ENCODE results near the gene COBL.
A peak's percentile ranks its signal among the peaks of the same experiment; 100 is the strongest.

Gene COBL

DNA sequence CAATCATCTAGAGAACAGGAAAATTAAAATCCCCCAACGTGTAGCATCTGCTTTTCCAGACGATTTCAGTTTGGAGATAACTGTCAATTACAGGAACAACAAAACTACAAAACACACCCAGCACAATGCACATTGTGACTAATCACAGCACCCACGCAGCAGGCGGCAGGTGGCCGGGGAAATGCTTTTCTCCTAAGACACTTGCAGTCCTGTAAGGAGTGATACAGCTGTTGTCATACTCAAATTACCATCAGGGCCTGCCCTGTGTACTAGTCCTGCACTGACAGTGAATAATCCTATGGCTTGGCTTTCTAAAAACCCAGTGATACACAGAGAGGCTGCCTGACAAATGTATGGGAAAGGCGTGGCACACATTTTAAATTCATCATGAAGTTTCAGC, 37.8 kb downstream of the COBL start:
- H3K36me3 ChIP-seq (replicated peaks in 1 of 2; ENCODE audit: control insufficient read depth in 2 of 2, insufficient read depth in 2 of 2, low read length in 2 of 2) = no peaks in the 10 kb centered on the region
- H3K18ac ChIP-seq (ENCODE audit: low read length) = no peak overlapping the region
- H3K14ac ChIP-seq (ENCODE audit: low read length) = no peak overlapping the region
- no peak overlapping the region for H2BK120ac ChIP-seq (ENCODE audit: low read depth, low read length)
- H3K23ac ChIP-seq (ENCODE audit: low read depth, low read length, poor library complexity) = no peak overlapping the region
- H2AK5ac ChIP-seq (ENCODE audit: low read depth, low read length) = no peak overlapping the region
- no CpG with 5 or more reads among the region's 6 CpGs for WGBS, 2 donors (ENCODE audit: extremely low coverage in 2 of 2, insufficient read length in 2 of 2, insufficient replicate concordance in 1 of 2)
- no peak overlapping the region for H3K9ac ChIP-seq (ENCODE audit: low read depth, low read length, poor library complexity)
- no peak overlapping the region for H3K4me2 ChIP-seq (ENCODE audit: insufficient read depth, low read length, poor library complexity, severe bottlenecking)
- no peak for DNase-seq (ENCODE audit: low spot score)
- no peak overlapping the region for H2BK12ac ChIP-seq (ENCODE audit: low read length)
- H3K27ac ChIP-seq (replicated peaks; ENCODE audit: low read length) = no peak overlapping the region
- H2AFZ ChIP-seq (ENCODE audit: low read length) = no peak overlapping the region
- no peaks in the 10 kb centered on the region for H3K27me3 ChIP-seq (ENCODE audit: control insufficient read depth in 3 of 3, insufficient read depth in 3 of 3, low read depth in 1 of 3, low read length in 3 of 3)
- H3K4me3 ChIP-seq (ENCODE audit: low read length in 2 of 2) = no peak overlapping the region
- no peaks in the 10 kb centered on the region for H3K79me1 ChIP-seq (ENCODE audit: low read depth, low read length)
- no peaks in the 10 kb centered on the region for H3K9me3 ChIP-seq (replicated peaks in 1 of 2; ENCODE audit: control insufficient read depth in 2 of 2, insufficient read depth in 1 of 2, low read depth in 1 of 2, low read length in 2 of 2)
- no peak overlapping the region for H4K91ac ChIP-seq (ENCODE audit: low read depth, low read length, poor library complexity)
- peaks cover 0 to 6% of the 10 kb centered on the region in 2 donors for H3K4me1 ChIP-seq (ENCODE audit: control insufficient read depth in 2 of 2, insufficient read depth in 1 of 2, low read depth in 1 of 2, low read length in 2 of 2)
- H2BK15ac ChIP-seq (ENCODE audit: low read length) = no peak overlapping the region
- no peak overlapping the region for H4K8ac ChIP-seq (ENCODE audit: low read depth, low read length)
- H2BK5ac ChIP-seq (ENCODE audit: low read length) = no peak overlapping the region
- H3K4ac ChIP-seq (ENCODE audit: low read length) = no peak overlapping the region

DNA sequence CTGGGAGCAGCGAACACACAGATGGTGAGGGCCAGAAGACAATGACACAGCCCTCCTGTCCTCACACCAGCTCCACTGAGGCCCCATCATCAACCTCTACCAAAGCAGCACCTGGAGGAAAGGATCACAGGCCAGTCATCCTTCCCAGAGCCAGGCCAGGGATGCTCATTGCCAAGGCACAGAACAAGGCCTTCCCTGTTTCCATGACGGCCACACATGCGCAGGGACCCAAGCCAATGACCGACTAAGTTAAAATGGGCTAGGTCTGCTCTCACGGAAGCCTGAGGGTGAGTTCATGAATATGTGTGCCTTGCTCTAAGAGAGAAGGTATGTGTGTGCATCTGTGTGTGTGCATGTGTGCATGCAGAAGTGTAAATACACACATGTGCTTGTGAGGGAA, 39.6 kb downstream of the COBL start:
- Histone ChIP-seq H3K9me3 (replicated peaks in 1 of 2; ENCODE audit: control insufficient read depth in 2 of 2, insufficient read depth in 1 of 2, low read depth in 1 of 2, low read length in 2 of 2) (no peaks in the 10 kb centered on the region), H4K8ac (ENCODE audit: low read depth, low read length) (no peak overlapping the region), H3K79me1 (ENCODE audit: low read depth, low read length) (no peaks in the 10 kb centered on the region), H2BK120ac (ENCODE audit: low read depth, low read length) (no peak overlapping the region), H3K9ac (ENCODE audit: low read depth, low read length, poor library complexity) (no peak overlapping the region), H2BK12ac (ENCODE audit: low read length) (no peak overlapping the region), H3K18ac (ENCODE audit: low read length) (peak overlapping the region; percentile 18), H2AK5ac (ENCODE audit: low read depth, low read length) (no peak overlapping the region), H2BK5ac (ENCODE audit: low read length) (no peak overlapping the region), H3K4me3 (ENCODE audit: low read length in 2 of 2) (no peak overlapping the region), H3K14ac (ENCODE audit: low read length) (no peak overlapping the region), H3K27ac (replicated peaks; ENCODE audit: low read length) (no peak overlapping the region), H4K91ac (ENCODE audit: low read depth, low read length, poor library complexity) (no peak overlapping the region), H3K27me3 (ENCODE audit: control insufficient read depth in 3 of 3, insufficient read depth in 3 of 3, low read depth in 1 of 3, low read length in 3 of 3) (no peaks in the 10 kb centered on the region), H3K4me2 (ENCODE audit: insufficient read depth, low read length, poor library complexity, severe bottlenecking) (no peak overlapping the region), H3K4me1 (ENCODE audit: control insufficient read depth in 2 of 2, insufficient read depth in 1 of 2, low read depth in 1 of 2, low read length in 2 of 2) (peaks cover 0 to 7% of the 10 kb centered on the region in 2 donors), H3K23ac (ENCODE audit: low read depth, low read length, poor library complexity) (no peak overlapping the region), H3K4ac (ENCODE audit: low read length) (no peak overlapping the region), H3K36me3 (replicated peaks in 1 of 2; ENCODE audit: control insufficient read depth in 2 of 2, insufficient read depth in 2 of 2, low read length in 2 of 2) (no peaks in the 10 kb centered on the region), H2AFZ (ENCODE audit: low read length) (no peak overlapping the region), H2BK15ac (ENCODE audit: low read length) (no peak overlapping the region)
- no CpG with 5 or more reads among the region's 5 CpGs for WGBS, 2 donors (ENCODE audit: extremely low coverage in 2 of 2, insufficient read length in 2 of 2, insufficient replicate concordance in 1 of 2)
- no peak for DNase-seq (ENCODE audit: low spot score)

DNA sequence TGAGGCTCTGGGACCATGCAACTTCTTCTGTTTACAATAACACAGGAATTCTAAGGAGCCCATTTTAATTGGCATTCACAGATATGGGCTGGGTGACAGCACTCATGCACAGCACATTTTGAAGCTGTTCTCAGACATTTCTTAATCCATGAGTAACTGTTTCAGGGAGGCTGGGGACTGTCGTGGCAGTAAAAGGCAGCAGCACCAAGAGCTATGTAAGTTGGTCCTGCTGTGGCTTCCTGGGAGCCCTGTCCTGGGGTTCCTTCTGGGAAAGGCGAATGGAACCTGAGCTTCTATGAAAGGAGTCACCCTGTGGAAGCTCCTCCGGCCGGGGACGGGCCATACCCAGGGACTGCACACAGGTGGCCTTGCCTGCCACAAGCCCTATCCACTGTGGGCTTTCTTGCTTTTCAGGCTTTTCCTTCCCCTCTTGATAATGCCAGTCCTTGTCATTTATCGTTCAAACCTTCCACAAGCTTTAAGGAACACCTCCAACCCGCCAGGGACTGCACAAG, 40.5 kb downstream of the COBL start:
- H2BK5ac ChIP-seq (ENCODE audit: low read length) = no peak overlapping the region
- no peak overlapping the region for H4K8ac ChIP-seq (ENCODE audit: low read depth, low read length)
- no peak for DNase-seq (ENCODE audit: low spot score)
- no peak overlapping the region for H3K9ac ChIP-seq (ENCODE audit: low read depth, low read length, poor library complexity)
- H2BK15ac ChIP-seq (ENCODE audit: low read length) = no peak overlapping the region
- no peak overlapping the region for H3K4me3 ChIP-seq (ENCODE audit: low read length in 2 of 2)
- no peak overlapping the region for H2BK12ac ChIP-seq (ENCODE audit: low read length)
- no peak overlapping the region for H2AFZ ChIP-seq (ENCODE audit: low read length)
- no peak overlapping the region for H3K23ac ChIP-seq (ENCODE audit: low read depth, low read length, poor library complexity)
- no peaks in the 10 kb centered on the region for H3K36me3 ChIP-seq (replicated peaks in 1 of 2; ENCODE audit: control insufficient read depth in 2 of 2, insufficient read depth in 2 of 2, low read length in 2 of 2)
- peaks cover 0 to 7% of the 10 kb centered on the region in 2 donors for H3K4me1 ChIP-seq (ENCODE audit: control insufficient read depth in 2 of 2, insufficient read depth in 1 of 2, low read depth in 1 of 2, low read length in 2 of 2)
- no peaks in the 10 kb centered on the region for H3K27me3 ChIP-seq (ENCODE audit: control insufficient read depth in 3 of 3, insufficient read depth in 3 of 3, low read depth in 1 of 3, low read length in 3 of 3)
- H3K9me3 ChIP-seq (replicated peaks in 1 of 2; ENCODE audit: control insufficient read depth in 2 of 2, insufficient read depth in 1 of 2, low read depth in 1 of 2, low read length in 2 of 2) = no peaks in the 10 kb centered on the region
- H2AK5ac ChIP-seq (ENCODE audit: low read depth, low read length) = no peak overlapping the region
- peak overlapping the region; percentile 55 for H3K18ac ChIP-seq (ENCODE audit: low read length)
- H3K14ac ChIP-seq (ENCODE audit: low read length) = peak overlapping the region; percentile 1
- H3K4ac ChIP-seq (ENCODE audit: low read length) = no peak overlapping the region
- H2BK120ac ChIP-seq (ENCODE audit: low read depth, low read length) = no peak overlapping the region
- no peak overlapping the region for H3K27ac ChIP-seq (replicated peaks; ENCODE audit: low read length)
- no peak overlapping the region for H4K91ac ChIP-seq (ENCODE audit: low read depth, low read length, poor library complexity)
- H3K4me2 ChIP-seq (ENCODE audit: insufficient read depth, low read length, poor library complexity, severe bottlenecking) = no peak overlapping the region
- WGBS, 2 donors (ENCODE audit: extremely low coverage in 2 of 2, insufficient read length in 2 of 2, insufficient replicate concordance in 1 of 2) = no CpG with 5 or more reads among the region's 7 CpGs
- H3K79me1 ChIP-seq (ENCODE audit: low read depth, low read length) = no peaks in the 10 kb centered on the region

DNA sequence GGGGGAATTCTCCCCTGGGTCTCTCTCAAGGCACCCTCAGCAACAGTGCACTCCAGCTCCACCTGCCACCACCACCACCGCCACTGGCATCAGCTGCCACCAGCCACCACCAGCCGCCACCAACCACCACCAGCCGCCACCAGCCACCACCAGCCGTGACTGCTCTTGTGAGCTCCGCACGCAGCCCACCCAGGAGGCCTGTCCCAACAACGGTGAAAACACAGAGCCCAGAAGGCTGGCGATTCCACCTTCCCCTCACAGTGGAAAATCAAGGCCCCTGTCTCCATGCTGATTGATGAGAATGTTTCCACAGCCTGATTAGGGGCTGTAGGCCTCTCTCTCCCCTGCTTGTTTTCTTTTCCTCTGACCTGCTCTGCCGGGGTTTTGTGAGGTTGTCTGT, 41.1 kb downstream of the COBL start:
- no peak overlapping the region for H3K4me3 ChIP-seq (ENCODE audit: low read length in 2 of 2)
- no peak for DNase-seq (ENCODE audit: low spot score)
- WGBS, 2 donors (ENCODE audit: extremely low coverage in 2 of 2, insufficient read length in 2 of 2, insufficient replicate concordance in 1 of 2) = no CpG with 5 or more reads among the region's 9 CpGs

More for the DNA sequence above, 41.1 kb downstream of the COBL start:
- Histone ChIP-seq H2BK12ac (ENCODE audit: low read length) (peak overlapping the region; percentile 12), H4K91ac (ENCODE audit: low read depth, low read length, poor library complexity) (no peak overlapping the region), H3K4me1 (ENCODE audit: control insufficient read depth in 2 of 2, insufficient read depth in 1 of 2, low read depth in 1 of 2, low read length in 2 of 2) (peaks cover 0 to 9% of the 10 kb centered on the region in 2 donors), H4K8ac (ENCODE audit: low read depth, low read length) (peak overlapping the region; percentile 95), H3K9ac (ENCODE audit: low read depth, low read length, poor library complexity) (no peak overlapping the region), H2AFZ (ENCODE audit: low read length) (no peak overlapping the region), H3K9me3 (replicated peaks in 1 of 2; ENCODE audit: control insufficient read depth in 2 of 2, insufficient read depth in 1 of 2, low read depth in 1 of 2, low read length in 2 of 2) (no peaks in the 10 kb centered on the region), H3K27me3 (ENCODE audit: control insufficient read depth in 3 of 3, insufficient read depth in 3 of 3, low read depth in 1 of 3, low read length in 3 of 3) (no peaks in the 10 kb centered on the region), H2BK120ac (ENCODE audit: low read depth, low read length) (no peak overlapping the region), H3K18ac (ENCODE audit: low read length) (peak overlapping the region; percentile 41), H3K23ac (ENCODE audit: low read depth, low read length, poor library complexity) (no peak overlapping the region), H2BK5ac (ENCODE audit: low read length) (no peak overlapping the region), H3K27ac (replicated peaks; ENCODE audit: low read length) (no peak overlapping the region), H3K79me1 (ENCODE audit: low read depth, low read length) (no peaks in the 10 kb centered on the region), H2AK5ac (ENCODE audit: low read depth, low read length) (peak overlapping the region; percentile 48), H3K14ac (ENCODE audit: low read length) (no peak overlapping the region), H3K4ac (ENCODE audit: low read length) (no peak overlapping the region), H2BK15ac (ENCODE audit: low read length) (no peak overlapping the region), H3K36me3 (replicated peaks in 1 of 2; ENCODE audit: control insufficient read depth in 2 of 2, insufficient read depth in 2 of 2, low read length in 2 of 2) (no peaks in the 10 kb centered on the region), H3K4me2 (ENCODE audit: insufficient read depth, low read length, poor library complexity, severe bottlenecking) (no peak overlapping the region)
